Measurements from ENCODE around the gene DGKI. TPM values are rescaled to one million over a fixed set of nuclear protein-coding genes. Genes with fewer than 3 reads are reported as not detected.
"Not testable (repeated sequence)": the region's sequence is repeated elsewhere in the genome, so short reads cannot be mapped to it uniquely, and the experiment has no call there.

Gene DGKI
- total and polyA plus RNA-seq, 4 donors, result 0.03 to 1.5 (median 0.33) TPM

- no peak for DNase-seq
- Histone ChIP-seq H3K27ac (ENCODE audit: low read depth in 1 of 2, low read length in 1 of 2) (no peak overlapping the region), H3K27me3 (ENCODE audit: control insufficient read depth in 3 of 3, insufficient read depth in 3 of 3, low read length in 2 of 3) (peaks cover 0 to 3% (median 0%) of the 10 kb centered on the region in 3 donors), H3K4me1 (ENCODE audit: control insufficient read depth in 5 of 5, insufficient read depth in 5 of 5, low read length in 5 of 5) (no peaks in the 10 kb centered on the region), H3K9me3 (ENCODE audit: control insufficient read depth in 4 of 4, insufficient read depth in 3 of 4, low read length in 3 of 4) (no peaks in the 10 kb centered on the region), H3K9ac (ENCODE audit: insufficient read depth in 1 of 2, low read length in 2 of 2) (no peak overlapping the region), H3K4me3 (no peak overlapping the region), H3K36me3 (ENCODE audit: control insufficient read depth in 4 of 4, insufficient read depth in 4 of 4, low read length in 4 of 4) (no peaks in the 10 kb centered on the region)
- TF ChIP-seq CTCF (IDR thresholded peaks at IDR 0.05; ENCODE audit: control extremely low read depth, extremely low read depth), result no peak
- WGBS, 2 donors, result 89% methylated on average over 3 of the region's 3 CpGs
- peak; percentile 19 for ATAC-seq (ENCODE audit: insufficient read depth, low FRiP score)
Observed at GRCh38 chr7:137715121-137715520, 131.7 kb downstream of the DGKI start.

- not testable (repeated sequence) for H3K9me3 ChIP-seq (ENCODE audit: control insufficient read depth in 4 of 4, insufficient read depth in 3 of 4, low read length in 3 of 4); H3K27me3 ChIP-seq (ENCODE audit: control insufficient read depth in 3 of 3, insufficient read depth in 3 of 3, low read length in 2 of 3); H3K4me3 ChIP-seq; H3K9ac ChIP-seq (ENCODE audit: insufficient read depth in 1 of 2, low read length in 2 of 2); H3K27ac ChIP-seq (ENCODE audit: low read depth in 1 of 2, low read length in 1 of 2); H3K4me1 ChIP-seq (ENCODE audit: control insufficient read depth in 5 of 5, insufficient read depth in 5 of 5, low read length in 5 of 5); ATAC-seq (ENCODE audit: insufficient read depth, low FRiP score); H3K36me3 ChIP-seq (ENCODE audit: control insufficient read depth in 4 of 4, insufficient read depth in 4 of 4, low read length in 4 of 4); DNase-seq
- 98% methylated on average over 5 of the region's 5 CpGs for WGBS, 2 donors
Observed at GRCh38 chr7:137706330-137706729, 140.4 kb downstream of the DGKI start.

GRCh38 chr7:137704723-137705122 is 142.1 kb downstream of the DGKI start:
- Histone ChIP-seq H3K36me3 (ENCODE audit: control insufficient read depth in 4 of 4, insufficient read depth in 4 of 4, low read length in 4 of 4) (no peaks in the 10 kb centered on the region), H3K9me3 (ENCODE audit: control insufficient read depth in 4 of 4, insufficient read depth in 3 of 4, low read length in 3 of 4) (peaks cover 0 to 4% (median under 1%) of the 10 kb centered on the region in 4 donors), H3K4me3 (no peak overlapping the region), H3K27ac (ENCODE audit: low read depth in 1 of 2, low read length in 1 of 2) (no peak overlapping the region), H3K27me3 (ENCODE audit: control insufficient read depth in 3 of 3, insufficient read depth in 3 of 3, low read length in 2 of 3) (no peaks in the 10 kb centered on the region), H3K9ac (ENCODE audit: insufficient read depth in 1 of 2, low read length in 2 of 2) (no peak overlapping the region), H3K4me1 (ENCODE audit: control insufficient read depth in 5 of 5, insufficient read depth in 5 of 5, low read length in 5 of 5) (no peaks in the 10 kb centered on the region)
- DNase-seq, result no peak
- TF ChIP-seq CTCF (IDR thresholded peaks at IDR 0.05; ENCODE audit: control extremely low read depth, extremely low read depth), result no peak
- 96 to 97% methylated on average over 1 of the region's 1 CpG for WGBS, 2 donors
- no peak for ATAC-seq (ENCODE audit: insufficient read depth, low FRiP score)

GRCh38 chr7:137703291-137704010 is 143.3 kb downstream of the DGKI start:
- Histone ChIP-seq H3K27ac (ENCODE audit: low read depth in 1 of 2, low read length in 1 of 2) (no peak overlapping the region), H3K36me3 (ENCODE audit: control insufficient read depth in 4 of 4, insufficient read depth in 4 of 4, low read length in 4 of 4) (no peaks in the 10 kb centered on the region), H3K4me3 (no peak overlapping the region), H3K9me3 (ENCODE audit: control insufficient read depth in 4 of 4, insufficient read depth in 3 of 4, low read length in 3 of 4) (peaks cover 0 to 4% (median under 1%) of the 10 kb centered on the region in 4 donors), H3K27me3 (ENCODE audit: control insufficient read depth in 3 of 3, insufficient read depth in 3 of 3, low read length in 2 of 3) (no peaks in the 10 kb centered on the region), H3K4me1 (ENCODE audit: control insufficient read depth in 5 of 5, insufficient read depth in 5 of 5, low read length in 5 of 5) (no peaks in the 10 kb centered on the region), H3K9ac (ENCODE audit: insufficient read depth in 1 of 2, low read length in 2 of 2) (no peak overlapping the region)
- WGBS, 2 donors, result 89 to 92% methylated on average over 3 of the region's 3 CpGs
- ATAC-seq (ENCODE audit: insufficient read depth, low FRiP score), result no peak
- TF ChIP-seq CTCF (IDR thresholded peaks at IDR 0.05; ENCODE audit: control extremely low read depth, extremely low read depth), result no peak
- DNase-seq, result no peak

Data from lung (tissue), 12 donors.